HG03575 (cell line): ENCODE measurements around the gene HDAC4.

Experiments used
- ATAC-seq: cut with Tn5 transposase; IDR thresholded peaks from one replicate; pipeline ENCODE4 v1.9.1; 2021; ENCODE audit not compliant: unreplicated experiment, insufficient number of reproducible peaks, low FRiP score; ENCODE audit errors: extremely low read depth

The HDAC4 gene

DNA sequence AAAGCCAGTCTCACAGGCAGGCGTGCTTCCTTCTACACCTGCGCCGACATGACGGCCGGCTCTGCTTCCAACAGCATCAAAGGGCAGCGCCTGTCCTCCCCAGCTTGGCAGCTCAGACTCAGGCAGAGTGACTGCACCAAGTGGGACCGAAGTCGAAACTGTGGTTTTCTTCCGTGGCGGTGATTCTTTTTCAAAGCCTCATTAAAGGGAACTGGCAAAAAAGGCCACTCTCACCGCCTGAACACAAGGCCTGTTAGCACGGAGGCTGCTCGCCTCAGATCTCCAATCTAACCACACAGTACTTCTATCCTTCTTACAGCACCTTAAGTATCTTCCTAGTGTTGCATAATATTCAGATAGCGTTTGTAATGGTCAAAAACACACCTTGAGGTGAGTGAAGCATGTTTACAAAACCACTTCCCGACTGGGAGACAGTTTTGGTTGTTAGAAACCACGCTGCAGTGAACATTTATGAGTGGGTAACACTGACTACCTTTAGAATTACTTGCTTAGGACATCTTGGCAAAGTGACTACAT, 236.4 kb downstream of the HDAC4 start:
- ATAC-seq = no peak

DNA sequence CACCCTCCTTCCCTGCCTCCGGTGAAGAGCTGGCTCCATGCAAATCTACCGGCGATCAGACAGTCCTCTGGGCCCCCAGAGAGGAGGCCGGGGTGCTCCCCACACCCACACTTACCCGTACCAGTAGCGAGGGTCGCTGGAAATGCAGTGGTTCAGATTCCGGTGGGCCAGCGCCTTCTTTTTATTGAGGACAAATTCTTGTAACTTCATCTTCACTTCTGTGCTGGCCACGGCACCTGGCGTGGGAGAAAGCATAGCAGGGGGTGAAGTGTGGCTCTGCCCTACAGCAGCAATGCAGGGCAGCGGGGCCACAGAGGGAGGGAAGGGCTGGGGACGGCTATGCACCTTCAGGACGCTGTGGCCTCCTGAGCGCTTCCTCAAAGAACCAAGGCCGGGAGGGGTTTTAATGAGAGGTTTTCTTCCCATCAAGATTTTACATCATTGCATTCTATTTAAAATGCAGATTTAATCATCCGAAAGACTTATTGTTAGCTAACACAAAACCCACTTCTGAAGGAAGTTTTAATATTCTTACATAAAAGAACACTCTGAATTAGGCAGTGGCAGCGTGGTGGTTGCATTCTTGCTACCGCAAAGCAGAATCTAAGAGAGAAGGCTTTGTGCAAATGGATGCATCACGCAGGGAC, 237.0 kb downstream of the HDAC4 start:
- ATAC-seq = no peak

DNA sequence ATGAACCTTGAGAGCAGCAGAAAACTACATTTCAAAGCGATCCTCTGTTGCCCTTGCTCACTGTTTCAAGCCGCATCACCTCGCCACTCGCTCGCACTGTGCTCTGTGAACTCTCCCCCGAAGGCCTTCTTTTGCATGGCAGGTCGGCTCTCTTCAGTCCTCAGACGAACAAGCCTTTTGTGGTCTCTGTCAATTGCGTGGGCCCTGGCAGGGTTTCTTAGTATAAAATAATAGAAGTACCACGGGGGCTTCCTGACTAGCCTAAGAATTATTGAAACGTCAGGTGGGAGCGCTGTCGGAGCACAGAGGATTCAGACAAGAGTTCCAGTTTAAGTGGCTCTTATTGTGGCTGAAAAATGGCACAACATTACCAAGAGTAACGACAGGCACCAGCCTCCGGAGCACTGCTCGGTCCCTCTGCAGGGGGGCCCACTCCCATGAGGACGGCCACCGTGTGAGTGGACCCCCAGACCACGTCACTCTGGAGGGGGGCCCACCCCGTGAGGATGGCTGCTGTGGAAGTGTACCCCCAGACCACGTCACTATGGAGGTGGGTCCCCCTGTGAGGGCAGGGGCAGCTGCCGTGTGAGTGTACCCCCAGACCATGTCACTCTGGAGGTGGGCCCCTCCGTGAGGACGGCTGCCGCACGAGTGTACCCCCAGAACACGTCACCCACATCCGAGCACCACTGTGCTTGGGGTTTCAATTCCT, 237.7 kb downstream of the HDAC4 start:
- no peak for ATAC-seq

DNA sequence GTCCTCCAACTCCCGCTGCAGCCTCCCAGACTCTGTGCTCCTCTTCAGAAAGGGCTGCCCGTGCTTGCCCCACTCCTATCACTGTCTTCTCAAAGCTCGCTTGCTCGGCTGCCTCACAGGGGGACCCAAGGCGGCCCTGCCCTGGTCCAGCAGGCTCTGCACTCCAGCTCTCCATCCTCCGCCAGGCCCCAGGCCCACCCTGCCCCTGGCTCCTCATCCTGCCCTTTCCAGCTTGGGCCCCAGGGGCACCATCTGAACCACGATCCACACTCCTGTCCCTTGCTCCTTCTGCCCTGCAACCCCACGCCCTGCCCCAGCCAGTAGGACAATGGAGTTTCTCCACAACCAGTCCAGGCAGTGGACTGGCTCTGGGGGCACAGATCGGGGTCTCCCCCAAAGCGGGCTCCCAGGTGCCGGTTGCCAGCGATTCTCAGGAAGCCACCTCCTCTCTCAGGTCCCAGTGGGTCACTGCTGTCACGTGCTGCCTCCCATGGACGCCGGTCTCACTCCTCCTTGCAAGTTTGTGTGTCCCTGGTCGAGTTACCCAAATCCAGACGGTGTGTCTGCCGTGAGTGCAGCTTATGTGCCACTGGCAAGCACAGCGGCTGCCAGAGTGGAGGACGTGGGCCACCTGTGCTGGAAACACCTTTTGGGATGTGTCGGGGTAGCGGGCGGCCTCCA, 238.5 kb downstream of the HDAC4 start:
- ATAC-seq = no peak

DNA sequence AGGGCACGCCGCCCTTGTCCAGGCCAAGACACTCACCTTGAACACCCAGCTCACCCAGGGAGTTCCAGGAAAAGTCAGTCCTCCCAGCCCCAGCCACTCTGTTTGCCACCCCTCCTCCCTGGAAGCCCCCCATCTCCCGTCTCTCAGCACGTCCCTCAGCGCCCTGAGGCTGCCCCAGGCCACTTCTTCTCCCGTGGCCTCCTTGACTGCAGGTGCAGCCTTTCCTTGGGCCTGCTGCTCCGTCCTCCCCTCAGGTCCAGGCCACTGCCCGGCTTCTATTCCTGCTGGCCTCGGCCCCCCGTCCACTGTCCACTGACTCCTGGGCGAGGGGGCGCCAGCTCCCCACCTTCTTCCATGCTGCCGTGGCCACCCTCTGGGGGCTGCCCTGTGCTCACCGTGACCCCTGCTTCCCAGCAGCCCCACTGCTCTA, 239.1 kb downstream of the HDAC4 start:
- ATAC-seq = no peak

DNA sequence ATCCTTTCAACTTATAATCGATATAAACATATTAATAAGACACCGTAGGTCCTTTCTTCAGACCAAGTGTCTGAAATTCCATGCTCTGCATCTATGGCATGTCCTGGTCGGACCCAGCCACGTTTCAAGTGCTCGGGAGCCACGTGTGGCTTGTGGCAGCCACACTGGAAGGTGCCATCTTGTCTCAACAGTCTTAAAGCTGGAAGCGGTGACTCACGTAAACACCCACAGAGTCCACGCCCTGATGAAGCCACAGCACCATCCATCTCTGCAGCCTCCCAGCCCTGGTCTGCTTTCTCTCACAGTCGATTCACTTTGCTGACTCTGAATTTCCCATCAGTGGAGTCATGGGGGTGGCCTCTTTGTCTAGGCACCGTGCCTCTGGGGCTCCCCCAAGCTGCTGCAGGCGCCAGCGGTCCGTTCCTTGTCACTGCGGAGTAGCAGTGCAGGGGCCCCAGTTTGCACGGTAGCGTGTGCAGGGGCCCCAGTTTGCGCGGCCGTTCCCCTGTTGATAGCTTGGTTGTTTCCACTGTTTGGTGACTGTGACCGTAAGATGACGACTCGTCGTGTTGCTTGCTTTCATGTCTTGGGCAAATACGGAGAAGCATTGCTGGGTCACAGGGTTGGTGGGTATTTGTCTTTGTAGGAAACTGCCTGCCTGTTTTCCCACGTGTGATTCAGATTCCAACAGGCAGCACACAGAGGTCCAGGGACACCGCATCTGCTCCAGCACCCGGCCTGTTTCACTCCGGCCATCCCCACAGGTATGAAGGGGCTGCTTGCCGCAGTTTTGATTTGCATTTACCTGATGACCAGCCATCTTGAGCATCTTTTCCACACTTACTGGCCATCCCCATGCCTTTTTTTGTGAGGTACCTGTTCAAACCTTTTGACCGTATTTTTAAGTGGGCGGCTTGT, 240.3 kb downstream of the HDAC4 start:
- ATAC-seq = no peak

DNA sequence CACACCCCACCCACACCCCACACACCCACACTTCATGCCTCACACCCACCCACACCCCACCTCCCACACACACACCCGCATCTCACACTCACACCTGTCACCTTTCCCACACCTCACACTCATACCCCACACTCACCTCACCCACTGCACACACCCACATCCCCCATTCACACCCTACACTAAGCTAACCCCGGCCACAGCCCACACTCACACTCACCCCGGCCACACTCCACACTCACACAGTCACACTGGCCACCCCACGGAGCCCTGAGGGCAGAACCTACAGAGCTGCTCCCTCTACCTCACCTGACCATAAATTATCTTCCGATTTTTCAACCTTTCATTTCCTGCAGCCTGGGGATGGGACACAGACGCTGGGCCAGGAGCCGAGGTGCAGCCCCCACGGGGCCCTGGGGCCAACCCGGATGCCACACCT, 241.3 kb downstream of the HDAC4 start:
- no peak for ATAC-seq

DNA sequence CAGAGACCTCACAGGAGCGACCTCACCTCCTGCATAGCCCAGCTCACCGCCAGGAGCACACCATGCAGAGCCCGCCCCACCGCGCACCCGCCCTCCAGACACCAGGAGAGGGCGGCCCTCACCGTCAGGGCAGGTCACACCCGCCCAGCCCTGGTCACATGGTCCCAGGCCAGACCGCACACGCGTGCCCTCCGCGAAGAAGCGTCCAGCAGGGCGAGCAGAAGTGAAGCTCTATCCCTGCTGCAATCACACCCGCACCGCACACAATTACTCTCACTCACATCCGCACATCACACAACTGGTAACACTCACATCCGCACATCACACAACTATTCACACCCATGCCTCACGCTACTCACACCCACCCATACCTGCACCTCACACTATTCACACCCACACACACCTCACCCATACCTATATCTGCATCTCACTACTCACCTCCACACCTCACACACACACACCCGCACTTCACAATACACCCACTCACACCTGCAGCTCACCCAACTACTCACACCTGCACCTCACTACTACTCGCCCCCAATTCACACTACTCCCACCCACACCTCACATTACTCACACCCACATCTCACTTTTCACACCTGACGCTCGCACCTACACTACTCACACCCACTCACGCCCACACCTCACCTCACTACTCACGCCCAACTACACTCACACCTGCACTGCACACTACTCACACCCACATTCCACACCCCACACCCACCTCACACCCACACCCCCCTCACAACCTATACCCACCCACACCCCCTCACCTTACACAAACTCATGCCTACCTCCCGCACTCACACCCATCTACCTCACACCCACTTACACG, 242.0 kb downstream of the HDAC4 start:
- ATAC-seq = no peak

DNA sequence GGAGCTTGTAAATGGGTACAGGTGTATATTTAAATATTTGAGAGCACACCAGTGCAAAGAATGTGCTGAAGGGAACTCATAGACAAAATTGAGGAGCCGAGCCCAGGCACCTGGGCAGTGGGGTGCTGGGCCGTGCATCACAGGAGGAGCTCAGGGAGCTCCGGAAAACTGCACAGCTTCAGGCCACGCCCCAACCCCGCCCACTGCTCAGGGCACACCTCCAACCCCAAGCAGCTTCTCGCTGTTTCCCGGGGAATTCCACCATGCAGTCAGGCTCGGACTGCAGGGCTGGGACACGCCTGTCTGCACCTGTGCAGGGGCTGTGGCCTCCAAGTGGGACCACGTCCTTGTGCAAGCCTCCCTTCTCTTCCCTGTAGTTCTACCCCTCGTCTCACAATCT, 243.0 kb downstream of the HDAC4 start:
- ATAC-seq = no peak

DNA sequence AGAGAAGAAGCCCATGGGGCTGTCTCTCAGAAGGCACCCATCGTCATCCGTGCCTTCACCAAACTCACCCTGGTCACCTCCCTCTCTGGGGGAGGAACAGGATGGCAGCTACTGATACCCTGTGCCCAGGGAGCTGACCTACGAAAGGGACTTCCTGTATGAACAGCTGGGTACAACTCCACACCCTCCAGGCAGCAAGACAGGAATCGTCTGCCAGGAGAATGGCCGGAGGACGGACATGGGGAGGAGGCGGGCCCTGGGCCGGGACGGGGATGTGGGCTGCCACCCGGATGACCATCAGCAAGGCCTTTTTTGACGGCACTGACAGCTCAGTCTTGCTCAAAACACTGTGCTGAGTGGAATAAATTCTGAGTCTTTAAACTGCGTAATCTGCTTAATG, 243.6 kb downstream of the HDAC4 start:
- no peak for ATAC-seq

DNA sequence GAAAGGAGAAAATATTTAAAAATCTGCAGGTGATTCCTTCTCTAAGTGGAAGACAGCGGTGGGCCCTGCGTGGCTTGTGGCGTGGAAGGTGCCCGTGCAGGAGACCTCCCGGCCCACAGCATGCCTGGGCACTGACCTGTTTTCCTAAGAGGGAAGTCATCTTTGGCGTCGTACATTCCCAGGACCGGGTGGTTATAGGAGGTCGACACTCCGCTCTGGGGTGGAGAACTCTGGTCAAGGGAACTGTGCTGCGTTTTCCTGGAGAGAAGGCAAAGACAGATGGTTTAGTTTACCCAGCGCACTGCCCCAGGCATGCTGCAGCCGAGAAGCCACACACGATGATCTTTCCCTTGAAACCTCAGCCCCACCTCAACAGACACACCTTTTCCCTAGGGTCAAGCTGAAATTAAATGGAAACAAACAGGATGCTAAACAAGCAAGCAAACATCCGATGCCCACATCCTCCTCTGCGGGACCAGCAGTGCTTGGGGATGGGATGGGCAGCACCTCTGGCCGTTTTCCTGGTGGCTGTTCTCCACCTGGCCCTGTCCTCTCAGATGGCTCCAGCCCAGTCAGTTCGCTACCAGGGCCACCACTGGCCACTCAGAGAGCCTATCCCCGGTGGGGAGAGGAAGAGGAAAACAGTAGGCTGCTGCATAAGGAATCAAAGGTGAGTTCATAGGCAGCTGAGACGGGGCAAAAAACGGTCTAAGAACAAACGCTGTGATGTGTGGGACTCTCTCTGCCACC, 244.1 kb downstream of the HDAC4 start:
- ATAC-seq = no peak

DNA sequence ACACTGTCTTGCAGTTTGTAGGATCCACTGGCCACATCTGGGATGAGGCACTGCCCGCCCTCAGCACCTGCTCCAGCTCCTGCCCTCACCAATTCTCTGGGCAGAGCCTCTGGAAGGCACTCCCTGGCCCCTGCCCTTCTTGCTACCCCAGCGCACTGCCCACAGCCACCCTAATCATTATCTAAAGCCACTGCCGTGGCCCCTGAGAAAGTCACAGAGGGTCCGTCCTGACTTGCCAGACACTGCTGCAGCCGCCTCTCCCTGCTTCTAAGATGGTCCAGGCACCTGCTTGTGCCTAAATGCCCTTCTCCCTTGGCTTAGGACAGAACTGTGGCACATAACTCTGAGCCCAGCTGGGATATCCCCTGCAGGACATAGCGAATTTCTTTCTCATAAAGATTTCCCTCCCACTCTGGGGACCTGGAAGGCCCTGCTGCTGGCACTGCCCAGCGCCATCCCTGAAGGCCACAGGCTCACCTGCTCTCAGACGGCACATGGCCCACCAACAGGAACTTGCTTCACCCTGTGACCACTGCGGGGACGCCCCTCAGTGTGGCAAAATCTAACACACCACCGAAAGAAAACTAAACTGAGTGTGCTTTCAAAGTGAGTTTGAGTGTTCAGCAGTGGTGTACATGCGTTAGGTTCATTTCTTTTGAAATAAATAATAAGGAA, 244.9 kb downstream of the HDAC4 start:
- ATAC-seq = no peak

DNA sequence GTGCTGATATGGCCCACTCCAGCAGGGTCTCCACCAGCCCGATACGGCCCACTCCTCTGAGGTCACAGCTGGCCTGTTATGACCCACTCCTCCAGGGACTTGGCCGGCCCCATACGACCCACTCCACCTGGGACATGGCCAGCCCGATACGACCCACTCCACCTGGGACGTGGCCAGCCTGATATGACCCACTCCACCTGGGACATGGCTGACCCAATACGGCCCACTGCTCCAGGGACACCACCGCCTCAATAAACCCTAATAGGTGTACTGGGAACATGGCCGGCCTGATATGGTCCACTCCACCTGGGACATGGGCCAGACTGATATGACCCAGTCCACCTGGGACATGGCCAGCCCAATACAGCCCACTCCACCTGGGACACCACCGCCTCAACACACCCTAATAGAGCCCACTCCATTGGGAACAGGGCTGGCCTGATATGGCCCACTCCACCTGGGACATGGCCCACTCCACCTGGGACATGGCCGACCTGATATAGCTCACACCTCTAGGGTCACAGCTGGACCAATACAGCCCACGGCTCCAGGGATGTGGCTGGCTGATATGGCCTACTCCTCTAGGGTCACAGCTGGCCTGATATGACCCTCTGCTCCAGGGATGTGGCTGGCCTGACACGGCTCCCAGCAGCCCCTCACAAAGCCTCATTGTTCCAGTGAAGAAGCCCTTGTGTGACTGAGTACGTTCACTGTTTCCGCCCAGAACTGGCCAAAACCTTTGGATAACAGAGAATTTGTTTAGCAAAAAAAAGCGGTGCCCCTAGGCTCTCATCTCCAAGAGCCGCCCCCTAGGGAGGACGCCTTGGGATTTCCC, 245.6 kb downstream of the HDAC4 start:
- ATAC-seq = no peak

DNA sequence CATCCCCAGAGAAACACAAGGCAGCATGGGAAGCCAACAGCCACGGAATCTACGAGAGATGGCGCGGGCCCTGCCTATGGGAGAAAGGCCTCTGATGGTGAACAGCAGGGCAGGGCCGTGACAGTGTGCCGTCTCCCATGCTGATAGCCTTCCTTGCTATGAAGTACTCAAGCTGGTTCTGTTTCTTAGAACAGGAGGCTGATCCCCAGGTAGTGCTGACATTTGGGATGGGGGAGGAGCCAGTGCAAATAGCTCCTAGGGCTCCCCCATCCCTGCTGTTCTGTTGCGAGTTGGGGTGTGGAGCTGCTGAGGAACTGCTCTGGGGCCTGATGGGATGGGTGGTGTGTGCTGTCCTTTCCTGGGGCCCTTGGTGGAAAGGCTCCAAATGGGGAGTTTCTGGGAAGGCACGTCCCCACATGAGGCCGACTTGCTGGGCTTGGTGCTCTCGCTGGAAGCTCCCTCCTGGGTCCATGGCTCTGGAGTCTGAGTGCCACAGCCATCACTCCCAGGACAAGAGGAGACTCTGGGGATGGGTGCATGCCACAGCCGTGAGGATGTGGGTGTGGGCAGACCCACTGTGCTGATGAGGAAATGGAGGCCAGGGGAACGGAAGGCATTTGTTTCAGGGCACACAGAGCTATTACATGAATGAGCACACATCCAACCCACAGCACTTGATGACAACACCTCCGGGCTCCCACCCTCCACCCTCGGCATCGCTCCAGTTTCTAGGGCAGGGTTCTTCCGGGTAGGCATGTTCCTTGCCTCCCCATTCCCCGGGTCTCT, 246.8 kb downstream of the HDAC4 start:
- ATAC-seq = no peak

DNA sequence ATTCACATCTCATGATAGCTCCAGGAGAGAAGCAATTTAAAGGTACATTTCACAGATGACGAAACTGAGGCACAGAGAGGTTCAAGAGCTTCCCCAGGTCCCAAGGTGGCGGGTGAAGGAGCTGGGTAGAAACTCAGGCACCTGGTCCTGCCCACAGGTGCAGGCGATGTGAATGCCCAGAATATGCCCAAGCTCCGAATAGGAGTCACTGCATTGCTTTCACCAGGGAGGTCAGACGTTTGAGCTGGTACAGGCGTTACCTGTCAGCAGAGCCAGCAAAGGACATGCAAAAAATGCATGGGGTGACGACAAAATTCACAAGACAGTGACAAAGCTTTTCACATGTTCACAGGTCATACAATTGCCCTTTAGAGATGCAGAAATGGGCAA, 247.9 kb downstream of the HDAC4 start:
- ATAC-seq = no peak
